ENCODE data around the gene HSPB7.
"Not testable (repeated sequence)": the region's sequence is repeated elsewhere in the genome, so short reads cannot be mapped to it uniquely, and the experiment has no call there.

The HSPB7 gene

DNA sequence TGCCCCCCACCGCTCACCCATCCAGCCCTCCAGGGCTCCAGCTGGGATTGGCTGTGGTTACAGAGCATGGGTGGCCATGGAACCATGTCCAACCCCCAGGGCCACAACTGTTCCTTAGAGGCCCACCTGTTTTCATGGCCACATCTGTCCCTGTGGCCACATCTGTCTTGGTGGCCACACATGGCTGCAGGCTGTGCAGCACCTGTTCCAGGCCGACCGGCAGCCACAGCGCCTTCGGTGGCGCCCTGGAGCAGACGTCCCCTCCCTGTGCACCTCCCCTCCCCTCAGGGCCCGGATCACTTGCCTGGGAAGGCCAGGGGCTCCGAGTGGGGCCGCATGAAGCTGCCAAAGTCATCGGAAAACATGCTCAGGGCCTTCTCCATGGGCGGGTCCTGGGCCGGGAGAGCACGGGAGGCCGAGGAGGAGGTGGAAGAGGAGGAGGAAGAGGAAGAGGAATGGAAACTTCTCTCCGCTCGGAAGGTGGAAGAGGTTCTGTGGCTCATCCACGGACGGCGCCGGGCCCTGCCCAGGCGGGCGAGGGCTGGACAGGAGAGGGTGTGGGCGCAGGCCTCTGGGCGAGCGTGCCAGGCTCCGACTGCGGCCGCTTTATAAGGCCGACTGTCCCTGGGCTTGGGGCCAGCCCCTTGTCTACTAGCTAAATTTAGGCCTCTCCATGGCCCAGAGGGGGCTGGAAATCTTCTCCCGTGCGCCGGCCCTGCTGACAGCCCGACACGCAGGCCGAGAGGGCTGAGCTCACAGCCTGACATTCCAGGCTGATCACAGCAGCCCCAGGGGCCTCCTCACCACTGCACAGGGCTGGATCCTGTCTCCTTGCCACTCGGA is at the start of gene HSPB7:
Gene HSPB7, minus strand, starts transcription at position 583 of the 843 bp plus-strand sequence. Its CDS starts 80 bp downstream, at position 503.
- DNase-seq = no peak

DNA sequence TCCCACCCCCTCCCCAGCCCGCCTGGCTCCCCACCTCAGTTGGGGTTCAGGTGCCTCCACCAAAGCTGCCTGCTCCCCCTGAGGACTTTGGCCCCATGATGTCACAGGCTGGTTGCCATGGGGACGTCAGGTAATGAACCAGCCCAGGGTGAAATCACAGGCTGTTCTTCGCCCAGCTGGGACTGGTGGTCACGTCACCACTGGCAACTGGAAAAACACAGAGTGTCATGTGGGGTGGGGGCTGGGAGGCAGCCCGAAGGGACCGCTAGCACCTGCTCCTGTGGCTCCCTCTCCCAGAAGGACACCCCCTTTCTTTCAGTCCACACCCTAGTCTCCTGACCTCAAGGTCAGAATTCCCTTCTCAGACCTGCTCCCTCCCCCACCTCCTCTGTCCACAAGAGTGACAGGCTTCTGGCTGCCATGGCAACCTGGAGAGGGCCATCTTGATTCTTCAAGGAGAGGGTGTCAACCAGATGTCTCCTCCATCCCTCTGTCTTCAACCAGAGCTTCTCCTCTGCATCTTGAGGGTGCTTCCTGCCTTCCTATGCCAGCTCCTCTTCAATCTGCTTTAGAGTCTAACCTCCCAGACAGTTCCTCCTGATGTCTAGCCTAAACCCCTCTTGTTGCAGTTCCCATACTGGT is 49.4 kb upstream of the HSPB7 start:
- no peak for DNase-seq

GRCh38 chr1:16066245-16066644 is 48.4 kb upstream of the HSPB7 start:
- DNase-seq = no peak

GRCh38 chr1:16065269-16065576 is 47.4 kb upstream of the HSPB7 start:
- no peak for DNase-seq

GRCh38 chr1:16064536-16065268 is 46.9 kb upstream of the HSPB7 start:
- no peak for DNase-seq

DNA sequence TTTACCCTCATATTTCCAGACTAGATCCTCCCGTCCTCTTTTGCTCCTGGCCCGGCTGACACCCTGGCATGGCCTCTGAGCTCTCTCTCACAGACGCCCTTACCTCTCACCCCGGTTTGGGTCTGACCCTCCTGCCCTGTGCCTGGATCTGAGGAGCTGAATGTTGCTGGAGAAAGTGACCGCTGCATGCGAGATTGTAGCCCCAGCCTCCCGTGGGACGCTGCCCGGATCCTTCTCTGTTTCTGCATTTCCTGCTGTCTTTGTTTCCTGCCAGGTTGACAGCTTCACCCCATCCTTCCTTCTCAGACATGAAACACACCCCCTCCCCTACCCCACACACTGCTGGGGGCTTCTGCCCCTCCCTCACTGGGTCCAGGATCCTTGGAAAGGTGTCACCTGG is 46.1 kb upstream of the HSPB7 start:
- no peak for DNase-seq

DNA sequence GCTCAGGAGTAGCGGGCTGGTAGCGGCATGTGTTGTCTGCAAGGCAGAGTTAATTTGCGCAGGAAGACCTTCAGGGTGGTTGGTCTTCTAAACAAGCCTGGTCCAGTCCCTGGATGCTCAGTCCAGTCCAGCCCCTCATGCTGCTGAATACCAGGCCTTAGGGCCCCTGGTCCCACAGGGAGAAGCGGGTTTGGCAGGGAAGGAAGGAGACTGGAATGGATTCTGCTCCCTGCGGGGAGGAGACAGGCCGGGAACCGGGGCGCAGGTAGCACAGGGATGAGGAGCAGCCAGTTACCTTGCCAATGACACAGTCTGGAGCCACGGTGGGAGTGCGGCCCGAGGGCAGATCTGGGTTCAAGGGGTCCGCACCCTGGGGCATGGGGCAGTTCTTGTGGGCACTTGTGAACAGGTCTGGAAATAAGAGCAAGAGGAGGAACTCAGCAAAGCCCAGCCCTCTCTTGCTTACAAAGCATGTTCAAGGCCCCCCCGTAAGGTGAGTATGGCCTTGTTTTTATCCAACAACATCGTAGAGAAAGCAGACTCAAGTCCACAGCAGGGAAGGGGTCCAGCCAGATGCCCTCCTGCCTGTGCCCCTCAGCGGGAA is 45.5 kb upstream of the HSPB7 start:
- DNase-seq = no peak

DNA sequence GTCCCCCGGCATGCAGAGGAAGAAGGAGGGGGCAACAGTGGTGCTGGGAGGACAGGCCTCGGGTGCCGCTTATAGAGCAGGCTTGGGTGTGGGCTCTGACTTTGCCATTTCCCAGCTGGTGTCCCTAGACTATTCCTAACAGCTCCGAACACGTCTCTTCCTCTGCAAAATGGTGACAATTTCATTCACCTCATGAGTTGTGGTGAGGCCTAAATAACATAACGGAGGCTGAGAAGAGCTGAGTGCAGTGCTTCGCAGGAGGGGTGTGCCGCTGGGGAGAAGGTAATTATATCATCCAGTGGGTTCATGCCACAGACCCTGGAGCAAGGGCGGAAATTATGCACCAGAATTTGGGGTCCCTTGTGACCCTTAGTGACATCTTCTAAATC is 44.8 kb upstream of the HSPB7 start:
- not testable (repeated sequence) for DNase-seq

DNA sequence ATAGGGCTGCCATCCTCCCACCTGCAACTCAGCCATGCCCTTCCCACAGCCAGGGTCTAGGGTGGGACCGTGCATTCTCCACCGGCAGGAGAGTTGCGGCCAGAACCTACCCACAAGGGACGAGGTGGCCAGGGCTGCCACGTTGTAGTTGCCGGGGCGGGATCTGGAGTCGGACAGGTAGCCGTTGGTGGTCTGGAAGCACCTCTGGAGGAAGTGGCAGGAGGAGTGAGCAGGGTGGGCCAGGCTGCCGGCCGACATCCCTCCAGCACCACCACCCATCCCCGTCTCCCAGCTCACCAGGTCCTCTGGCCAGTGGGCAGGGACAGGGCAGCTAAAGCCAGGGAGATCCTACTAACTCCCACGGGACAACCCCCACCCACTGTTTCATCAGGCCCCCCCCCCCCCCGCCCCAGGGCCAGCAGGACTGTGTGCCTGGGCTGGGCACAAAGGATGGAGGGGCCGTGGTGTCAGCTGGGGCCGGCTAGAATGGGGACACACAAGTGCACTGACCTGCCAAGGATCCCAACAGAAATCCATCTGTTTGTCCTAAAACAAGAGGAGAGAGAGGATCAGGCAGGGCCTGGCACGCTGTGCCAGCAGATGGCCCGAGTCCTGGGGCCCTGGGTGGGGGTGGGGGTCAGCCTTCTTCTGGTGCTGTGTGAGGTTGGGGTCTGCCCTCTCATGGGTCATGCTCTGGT is 44.3 kb upstream of the HSPB7 start:
- DNase-seq = not testable (repeated sequence)

- DNase-seq = no peak
Measured at GRCh38 chr1:16061266-16061665, 43.4 kb upstream of the HSPB7 start.

DNA sequence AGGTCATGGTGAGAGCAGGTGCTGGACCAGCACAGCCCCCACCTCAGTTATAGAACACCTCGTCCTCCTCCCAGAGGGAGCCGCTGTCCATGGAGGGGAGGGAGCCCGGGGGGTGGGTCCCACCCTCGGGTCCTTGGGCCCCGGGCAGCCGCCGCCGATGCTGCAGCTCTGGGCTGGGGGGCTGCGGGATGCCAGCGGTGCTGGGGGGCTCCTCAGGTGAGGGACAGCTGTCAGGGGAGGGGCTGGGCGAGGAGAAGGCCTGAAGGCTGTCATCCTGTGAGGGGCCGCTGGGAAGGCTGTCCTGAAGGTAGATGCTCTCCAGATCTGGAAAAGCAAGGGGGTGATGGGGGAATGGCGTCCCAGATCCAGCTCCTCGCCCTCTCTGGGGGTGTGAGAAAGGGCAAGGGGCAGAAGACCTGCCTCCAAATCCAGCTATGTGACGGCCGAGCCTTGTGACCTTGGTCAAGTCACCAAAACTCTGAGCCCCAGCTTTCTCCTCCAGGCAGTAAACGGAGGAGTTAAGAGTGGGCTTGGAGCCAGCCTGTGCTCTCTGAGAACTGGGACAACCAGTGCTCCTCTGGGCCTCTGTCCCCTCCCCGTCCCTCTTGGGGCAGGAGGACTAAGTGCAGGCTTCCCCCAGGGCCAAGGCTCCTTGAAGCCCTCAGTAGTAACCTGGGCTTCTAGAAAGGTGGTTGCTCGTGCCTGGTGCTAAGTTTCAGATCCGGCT is 40.7 kb upstream of the HSPB7 start:
- not testable (repeated sequence) for DNase-seq

DNA sequence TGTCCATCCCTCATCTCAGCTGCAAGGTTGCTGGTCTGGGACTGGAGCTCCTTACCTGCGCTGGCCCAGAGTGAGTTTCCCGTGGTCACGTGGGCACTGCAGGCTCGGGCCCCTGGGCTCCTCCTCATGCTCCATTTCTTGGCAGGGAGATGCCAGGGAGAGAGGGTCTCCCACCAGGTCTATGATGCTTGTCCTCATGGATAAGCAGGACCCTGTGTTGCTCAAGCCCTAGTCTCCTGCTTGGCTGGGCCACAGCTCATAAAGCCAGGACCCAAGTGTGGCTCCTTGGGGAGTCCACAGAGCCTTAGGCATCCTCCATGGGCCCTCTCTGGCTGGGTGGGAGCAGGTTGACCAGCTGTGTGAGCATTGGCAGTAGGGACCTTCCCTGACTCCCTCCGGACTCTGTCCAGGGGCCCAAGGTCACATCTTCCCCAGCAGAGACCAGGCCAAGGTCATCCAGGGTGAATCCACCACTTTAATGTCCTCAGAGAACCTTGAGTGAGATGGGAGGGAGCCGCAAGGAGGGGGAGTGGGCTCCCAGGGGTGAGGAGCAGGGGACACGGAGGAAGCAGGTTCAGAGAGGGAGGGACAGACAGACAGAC is 39.6 kb upstream of the HSPB7 start:
- not testable (repeated sequence) for DNase-seq

GRCh38 chr1:16056521-16056912 is 38.7 kb upstream of the HSPB7 start:
- not testable (repeated sequence) for DNase-seq

- peak; percentile 91 for DNase-seq
Measured at GRCh38 chr1:16055613-16056520, 38.0 kb upstream of the HSPB7 start.

- DNase-seq = no peak
Measured at GRCh38 chr1:16054598-16055540, 37.0 kb upstream of the HSPB7 start.

DNA sequence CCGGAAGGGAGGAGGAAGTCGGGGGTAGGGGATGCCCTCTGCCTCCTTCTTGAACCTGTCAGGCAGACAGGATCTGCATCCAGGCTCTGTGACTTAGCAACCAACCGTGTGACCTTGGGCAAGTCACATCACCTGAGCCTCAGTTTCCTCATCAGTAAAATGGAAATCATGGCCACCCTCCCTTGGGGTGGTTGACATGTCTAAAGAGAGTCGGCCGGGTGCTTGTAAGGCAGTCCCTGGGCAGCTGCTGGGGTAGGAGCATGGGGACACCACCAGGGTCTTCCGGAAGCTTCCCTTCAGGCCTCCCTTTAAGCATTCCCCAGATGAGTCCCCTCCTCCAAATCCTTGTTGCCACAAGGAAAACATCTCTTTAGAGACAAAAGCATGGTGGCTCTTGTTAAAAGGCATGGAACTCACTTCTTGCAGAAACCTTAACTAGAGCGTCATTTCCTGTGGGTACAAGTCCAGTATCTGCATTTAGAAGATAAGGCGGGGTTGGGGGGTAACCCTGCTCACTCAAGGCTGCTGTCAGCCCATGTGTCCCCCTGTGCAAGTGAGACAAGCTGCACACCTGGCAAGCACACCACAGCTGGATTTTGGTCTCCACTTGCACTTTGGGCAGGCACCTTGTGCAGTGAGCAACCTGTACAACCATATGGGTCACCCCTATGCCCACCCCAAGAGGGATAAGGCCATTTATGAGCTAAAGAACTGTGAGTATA is 36.1 kb upstream of the HSPB7 start:
- no peak for DNase-seq

GRCh38 chr1:16051949-16052348 is 34.1 kb upstream of the HSPB7 start:
- not testable (repeated sequence) for DNase-seq

DNA sequence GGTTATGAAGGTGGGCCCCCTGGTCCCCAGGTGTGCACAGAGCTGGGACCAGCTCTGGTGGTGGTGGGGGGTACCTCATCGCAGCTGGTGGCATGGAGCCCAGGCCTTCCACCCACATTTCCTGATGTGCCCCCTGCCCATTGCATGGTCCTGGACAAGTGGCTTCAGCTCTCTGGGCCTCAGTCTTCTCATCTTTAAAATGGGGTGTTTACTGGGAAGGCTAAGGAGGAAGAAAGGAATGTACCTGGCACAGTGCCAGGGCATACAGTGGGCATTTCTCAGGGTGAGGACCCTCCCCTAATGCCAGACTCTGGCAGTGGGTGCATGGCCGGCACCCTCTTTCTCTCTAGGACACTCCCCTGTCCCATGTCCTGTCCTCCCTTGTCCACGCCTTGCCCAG is 33.2 kb upstream of the HSPB7 start:
- DNase-seq = no peak

DNA sequence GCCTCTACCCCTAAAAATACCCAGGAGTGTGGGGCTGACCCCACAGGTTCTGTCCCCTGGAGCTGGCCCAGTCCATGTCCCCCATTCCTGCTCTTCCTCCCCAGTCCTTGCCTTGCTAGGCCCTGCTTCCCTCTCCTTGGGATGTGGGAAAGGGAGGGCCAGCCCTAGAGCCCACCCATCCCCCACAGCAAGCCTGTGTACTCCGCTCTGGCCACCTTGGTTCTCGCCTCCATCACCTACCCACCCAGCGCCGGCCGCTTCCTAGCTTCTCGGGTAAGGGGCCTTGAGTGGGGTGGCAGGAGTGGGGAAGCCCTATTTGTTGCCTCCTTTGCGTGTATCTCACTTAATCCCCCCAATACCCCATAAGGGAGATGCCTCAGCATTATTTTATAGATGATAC is 32.5 kb upstream of the HSPB7 start:
- DNase-seq = no peak

Data from NCI-H1105 (cell line).